Fibroblast of upper back skin (primary cell): ENCODE results near the gene CCDC60.
A peak's percentile ranks its signal among the peaks of the same experiment; 100 is the strongest.

Experiments
- DNase-seq: peaks from one replicate; pipeline ENCODE4 v3.0.0-alpha.2; 2013

The CCDC60 gene

DNA sequence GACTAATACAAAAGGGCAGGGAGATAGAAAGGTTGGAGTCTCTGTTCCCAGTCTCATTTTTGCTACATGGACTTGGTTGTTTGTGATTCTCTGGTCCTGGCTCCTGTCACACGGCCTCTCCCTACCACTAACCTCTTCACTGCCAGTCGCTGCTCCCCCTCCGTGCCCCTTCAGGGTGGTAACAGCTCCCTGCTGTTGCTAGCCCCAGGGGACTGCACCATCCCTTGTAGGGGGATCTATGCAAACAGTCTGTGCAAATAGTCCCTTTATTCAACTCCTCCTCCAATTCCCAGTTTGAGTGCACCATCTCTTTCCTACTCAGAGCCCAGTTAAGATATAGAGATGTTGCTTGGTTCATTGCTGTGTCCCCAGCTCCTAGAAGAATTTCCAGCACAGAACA, 51.1 kb downstream of the CCDC60 start:
- no peak for DNase-seq

DNA sequence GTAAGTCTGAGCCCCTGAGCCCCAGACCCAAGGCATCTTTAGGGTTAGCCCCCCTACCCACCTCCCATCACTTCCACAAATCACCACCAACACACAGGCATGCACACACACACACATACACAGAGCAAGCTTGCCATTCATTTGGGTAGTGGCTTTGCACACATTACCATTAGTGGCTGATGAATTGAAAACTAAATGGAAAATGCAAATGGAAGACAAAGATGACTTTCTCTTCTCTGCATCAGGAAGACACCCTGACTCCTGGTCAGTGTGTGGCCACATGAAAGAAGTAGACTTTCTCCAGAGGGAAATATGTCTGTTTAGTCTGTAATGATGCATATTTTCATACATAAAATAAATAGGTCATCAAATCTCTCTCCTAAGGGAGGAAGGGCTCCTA, 55.2 kb downstream of the CCDC60 start:
- no peak for DNase-seq

DNA sequence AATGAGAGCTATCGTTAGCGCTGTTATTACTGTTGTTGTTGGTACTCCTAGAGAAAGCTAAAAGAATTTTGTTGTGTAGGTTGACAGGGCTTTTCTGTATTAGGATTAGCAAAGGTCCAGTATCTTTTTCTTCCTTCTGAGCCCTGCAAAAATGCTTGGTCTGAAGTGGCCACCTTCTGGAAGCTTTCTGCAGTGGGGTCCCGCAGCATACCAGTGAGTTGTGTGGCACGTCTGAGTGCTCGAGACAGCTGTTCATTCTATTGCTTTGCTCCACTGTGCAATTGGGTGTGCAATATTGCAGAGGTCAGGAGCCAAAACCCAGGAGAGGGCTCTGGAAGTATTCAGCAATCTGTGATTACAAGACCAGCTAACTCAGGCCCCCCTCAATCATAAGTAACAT, 57.1 kb downstream of the CCDC60 start:
- no peak for DNase-seq

DNA sequence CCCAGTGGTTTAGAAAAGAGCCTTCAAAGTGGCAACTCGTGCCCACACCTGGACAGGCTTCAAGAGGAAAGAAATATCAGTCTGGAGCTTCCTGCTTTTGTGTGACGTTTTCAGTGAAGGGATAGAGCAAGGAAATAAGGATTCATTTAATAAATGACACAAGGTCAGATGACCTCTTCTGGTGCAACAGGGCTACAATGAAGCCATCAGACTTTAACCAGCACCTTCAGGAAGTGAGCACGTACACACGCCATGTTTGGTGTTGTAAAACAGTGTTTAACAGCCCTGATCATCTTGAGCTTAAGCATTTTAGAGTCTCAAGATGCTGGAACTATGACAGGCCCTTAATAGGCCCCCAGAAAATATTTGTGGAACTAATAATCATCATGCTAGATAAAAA, 59.1 kb downstream of the CCDC60 start:
- no peak for DNase-seq

DNA sequence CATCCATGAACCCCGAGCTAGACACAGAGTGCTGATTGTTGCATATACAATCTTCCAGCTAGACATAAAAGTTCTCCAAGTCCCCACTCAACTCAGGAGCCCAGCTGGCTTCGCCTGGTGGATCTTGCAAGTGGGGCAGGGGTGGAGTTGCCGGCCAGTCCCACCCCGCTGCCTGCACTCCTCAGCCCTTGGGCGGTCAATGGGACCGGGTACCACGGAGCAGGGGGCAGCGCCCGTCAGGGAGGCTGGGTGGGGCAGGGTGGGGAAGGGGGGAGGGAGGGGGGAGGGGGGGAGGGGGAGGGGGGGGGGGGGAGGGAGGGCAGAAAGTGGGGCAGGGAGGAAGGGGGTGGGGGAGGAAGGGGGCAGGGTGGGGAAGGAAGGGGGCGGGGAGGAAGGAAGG, 63.0 kb downstream of the CCDC60 start:
- no peak for DNase-seq

DNA sequence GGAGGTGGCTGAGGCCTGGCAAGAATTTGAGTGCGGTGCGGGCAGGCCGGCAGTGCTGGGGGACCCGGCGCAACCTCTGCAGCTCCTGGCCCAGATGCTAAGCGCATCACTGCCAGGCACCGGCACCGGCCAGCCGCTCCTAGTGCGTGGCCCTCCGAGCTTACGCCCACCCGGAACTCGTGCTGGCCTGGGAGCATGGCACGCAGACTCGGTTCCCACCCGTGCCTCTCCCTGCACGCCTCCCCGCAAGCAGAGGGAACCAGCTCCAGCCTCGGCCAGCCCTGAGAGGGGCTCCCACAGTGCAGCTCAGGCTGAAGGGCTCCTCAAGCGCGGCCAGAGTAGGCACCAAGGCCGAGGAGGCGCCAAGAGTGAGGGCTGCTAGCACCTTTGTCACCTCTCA, 63.7 kb downstream of the CCDC60 start:
- DNase-seq, result no peak

- DNase-seq, result no peak
These were observed 64.8 kb downstream of the CCDC60 start for GRCh38 chr12:119399301-119399700.

DNA sequence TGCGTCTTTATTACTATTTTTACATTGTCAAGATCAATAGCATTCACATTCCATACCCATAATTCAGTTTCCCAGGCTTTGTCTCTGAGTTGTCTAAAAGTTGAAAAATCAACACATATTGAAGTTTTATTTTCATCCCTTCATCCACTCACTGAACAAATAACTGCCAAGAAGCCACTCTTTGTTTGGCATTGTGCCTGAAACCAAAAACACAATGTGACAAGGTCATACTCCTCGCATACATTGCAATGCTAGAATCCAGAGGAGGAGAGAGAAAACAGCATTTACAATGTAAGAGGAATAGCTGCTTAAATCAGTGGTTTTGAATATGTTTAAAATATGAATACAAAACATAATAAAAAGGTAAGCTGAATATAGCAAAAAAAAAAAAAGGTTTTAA, 71.8 kb downstream of the CCDC60 start:
- DNase-seq, result no peak

DNA sequence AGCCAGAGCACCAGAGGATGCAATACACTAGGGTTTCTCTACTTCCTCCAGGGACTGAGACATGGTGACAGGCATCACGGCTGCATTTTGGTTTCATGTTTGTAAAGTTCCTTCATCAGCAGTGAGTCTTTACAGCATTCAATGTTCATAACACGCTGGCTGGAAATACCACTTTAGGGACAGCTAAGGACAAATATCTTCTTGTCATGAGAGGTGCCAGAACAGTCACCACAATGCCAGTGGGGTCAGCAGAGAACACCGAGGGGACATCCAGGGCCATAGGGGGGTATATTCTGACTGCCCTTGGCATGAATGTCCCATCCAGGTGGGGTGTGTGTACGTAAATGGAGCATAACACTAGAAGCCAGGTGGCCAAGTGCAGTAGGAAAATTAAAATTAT, 72.3 kb downstream of the CCDC60 start:
- DNase-seq, result no peak

- DNase-seq, result no peak
These were observed 74.5 kb downstream of the CCDC60 start for GRCh38 chr12:119409043-119409442.

DNA sequence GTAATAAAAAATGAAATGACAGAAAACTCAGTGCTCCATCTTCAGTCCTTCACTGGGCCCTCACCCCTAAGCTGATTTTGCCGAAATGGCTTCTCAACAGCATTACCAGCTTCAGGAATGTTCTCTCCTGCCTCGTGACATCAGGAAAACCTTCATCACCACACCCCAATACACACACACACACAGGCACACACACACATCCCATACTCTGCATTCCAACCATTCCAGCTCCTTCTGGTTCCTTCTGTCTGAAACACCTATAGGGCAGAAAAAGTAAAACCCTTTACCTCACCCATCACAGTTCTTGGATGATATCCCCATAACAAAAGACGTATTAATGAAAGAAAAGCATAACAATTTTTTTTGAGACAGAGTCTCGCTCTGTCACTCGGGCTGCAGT, 75.9 kb downstream of the CCDC60 start:
- DNase-seq, result no peak

- no peak for DNase-seq
These were observed 77.8 kb downstream of the CCDC60 start for GRCh38 chr12:119412306-119412705.

DNA sequence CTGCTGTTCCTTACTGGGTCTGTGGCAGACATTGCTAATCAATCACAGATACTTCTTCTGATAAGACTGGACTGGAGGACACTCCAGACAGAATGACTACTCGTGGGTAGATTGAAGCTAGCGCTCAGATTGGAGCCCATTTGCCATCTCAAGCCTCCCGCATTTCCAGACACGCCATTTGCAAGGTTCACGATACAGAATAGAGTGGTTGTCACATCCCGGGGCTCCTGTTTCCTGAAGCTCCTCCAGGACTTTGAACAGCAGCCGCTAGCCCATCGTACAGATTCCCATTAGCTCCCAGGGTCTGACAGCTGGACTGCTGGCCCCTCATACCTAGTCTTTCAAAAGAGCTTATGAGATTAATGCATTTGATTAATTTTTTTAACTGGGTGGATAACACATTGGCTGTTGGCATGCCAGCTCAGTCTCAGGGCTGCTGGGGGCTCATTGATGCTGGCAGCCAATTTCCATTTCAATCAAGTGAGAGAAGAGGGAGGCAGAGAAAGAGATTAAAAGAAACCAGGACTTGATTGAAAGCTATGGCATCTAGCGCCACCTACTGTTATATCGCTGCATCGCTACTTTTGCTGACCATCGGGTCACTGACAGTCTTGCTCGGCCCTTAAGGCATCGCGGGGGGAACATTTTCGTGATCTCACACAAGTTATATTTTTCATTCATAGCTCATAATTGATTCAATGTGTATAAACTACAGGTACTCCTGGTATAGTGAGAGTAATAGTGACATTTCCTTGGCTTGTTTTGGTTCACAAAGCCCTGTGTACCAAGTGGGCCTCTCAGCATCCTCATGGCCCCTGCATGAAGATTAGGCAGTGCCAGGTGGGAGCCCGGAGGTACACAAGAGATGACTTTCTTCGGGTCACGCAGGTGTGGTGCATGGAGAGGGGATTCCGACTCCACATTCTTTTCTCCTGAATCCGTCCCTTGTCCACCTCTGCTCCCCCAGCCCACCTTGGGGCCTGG, 78.6 kb downstream of the CCDC60 start:
- DNase-seq, result peak; percentile 48

GRCh38 chr12:119415714-119416113, 81.2 kb downstream of the CCDC60 start:
- no peak for DNase-seq

- no peak for DNase-seq
These were observed 82.9 kb downstream of the CCDC60 start for GRCh38 chr12:119417440-119417839.

DNA sequence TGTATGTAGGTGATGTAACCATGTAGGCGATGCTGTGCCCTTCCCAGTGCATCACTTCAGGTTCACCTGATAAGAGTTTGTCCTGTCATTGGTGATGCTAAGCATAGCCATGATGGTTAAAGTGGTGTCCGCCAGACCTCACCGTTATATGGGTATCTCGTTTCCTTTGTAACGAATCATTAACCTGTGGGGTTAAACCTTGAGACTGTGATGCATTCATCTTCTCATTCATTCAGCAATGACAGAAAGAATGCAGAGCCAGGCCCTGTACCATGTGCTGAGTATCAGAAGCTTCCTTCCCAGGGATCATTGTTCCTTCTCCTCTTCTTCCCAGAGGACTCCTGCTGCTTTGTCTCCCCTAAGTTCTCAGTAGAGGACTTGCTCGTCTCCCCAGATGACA, 84.9 kb downstream of the CCDC60 start:
- DNase-seq, result no peak

DNA sequence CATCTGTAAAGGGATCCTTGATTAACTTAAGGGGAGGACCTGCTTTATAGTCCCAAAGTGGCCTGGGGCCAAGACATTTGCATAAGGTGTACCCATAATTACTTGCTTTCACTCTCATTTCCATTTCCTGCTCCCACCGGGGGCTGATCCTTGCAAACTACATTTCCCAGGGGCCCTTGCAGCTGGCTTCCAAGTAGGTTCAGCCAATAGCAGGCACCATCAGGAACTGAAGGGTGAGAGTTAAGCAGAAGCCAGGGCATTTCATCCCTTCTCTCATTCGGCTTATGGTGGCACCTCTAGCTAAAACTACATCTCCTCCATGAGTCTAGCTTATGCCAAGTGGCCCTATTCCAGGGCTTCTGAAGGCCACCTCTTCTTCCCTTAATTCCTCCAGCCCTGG, 88.8 kb downstream of the CCDC60 start:
- DNase-seq, result no peak

DNA sequence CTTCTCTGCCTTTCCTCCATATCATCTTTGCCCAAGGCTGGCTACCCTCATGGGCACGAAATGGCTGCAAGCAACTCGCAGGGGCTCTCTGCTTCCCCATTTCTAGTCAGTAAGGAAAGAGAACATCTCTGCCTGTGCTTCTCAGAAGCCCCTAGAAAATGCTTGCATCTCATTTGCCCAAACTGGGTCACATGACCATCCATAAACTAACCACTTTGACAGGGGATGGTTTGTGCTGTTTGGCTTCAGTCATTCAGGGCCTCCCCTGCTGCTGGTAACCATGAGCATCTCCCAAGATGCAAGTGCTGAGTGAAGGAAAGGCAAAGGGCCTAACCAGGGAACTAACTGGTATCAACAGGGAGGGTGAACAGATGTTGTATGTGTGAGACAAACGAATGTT, 91.1 kb downstream of the CCDC60 start:
- DNase-seq, result no peak

DNA sequence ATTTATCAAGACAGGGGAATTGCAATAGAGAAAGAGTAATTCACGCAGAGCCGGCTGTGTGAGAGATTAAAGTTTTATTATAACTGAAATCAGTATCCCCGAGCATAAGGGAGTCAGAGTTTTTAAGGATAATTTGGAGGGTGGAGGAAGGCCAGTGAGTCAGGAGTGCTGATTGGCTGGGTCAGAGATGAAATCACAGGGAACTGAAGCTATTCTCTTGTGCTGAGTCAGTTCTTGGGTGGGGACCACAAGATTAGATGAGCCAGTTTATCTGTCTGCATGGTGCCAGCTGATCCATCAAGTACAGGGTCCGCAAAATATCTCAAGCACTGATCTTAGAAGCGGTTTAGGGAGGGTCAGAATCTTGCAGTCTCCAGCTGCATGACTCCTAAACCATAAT, 96.6 kb downstream of the CCDC60 start:
- DNase-seq, result no peak

GRCh38 chr12:119432949-119433348, 98.4 kb downstream of the CCDC60 start:
- DNase-seq, result no peak

- DNase-seq, result no peak
These were observed 106.4 kb downstream of the CCDC60 start for GRCh38 chr12:119440803-119441360.

- no peak for DNase-seq
These were observed 110.0 kb downstream of the CCDC60 start for GRCh38 chr12:119444462-119445044.

- no peak for DNase-seq
These were observed 111.9 kb downstream of the CCDC60 start for GRCh38 chr12:119446459-119446858.

- DNase-seq, result no peak
These were observed 112.6 kb downstream of the CCDC60 start for GRCh38 chr12:119447126-119447525.
